ENCODE measurements around the gene ATP11A.

GRCh38 chr13:112918266-112918665 lies 228.4 kb downstream of the ATP11A start:
- no peak for TF ChIP-seq YY1 (IDR thresholded peaks at IDR 0.05; ENCODE audit: insufficient read depth, insufficient read length)
- no peak for TF ChIP-seq ZNF274 (IDR thresholded peaks at IDR 0.05; ENCODE audit: low read depth, low read length)
- no peak for TF ChIP-seq SUZ12 (IDR thresholded peaks at IDR 0.05; ENCODE audit: extremely low read depth, insufficient read depth, insufficient read length)

Measured in NT2/D1 (cell line).